Gastrocnemius medialis (tissue), 4 donors: ENCODE measurements around the gene FAM199X.

ENCODE experiments used
- POLR2A ChIP-seq, 2 donors: fragments of 450-650 bp; IDR thresholded peaks; one replicate each; pipeline ENCODE4 v1.6.1; 2017; ENCODE audit warnings: antibody characterized with exemption in 2 of 2, mild to moderate bottlenecking in 2 of 2, moderate library complexity in 2 of 2
- TF ChIP-seq, protein P1 (sequence below), 5 experiments: fragments of 450-650 bp in 3 of 5; fragments of 200-600 bp in 2 of 5; sonication (generic) in 2 of 5; IDR thresholded peaks in 4 of 5; conservative IDR thresholded peaks in 1 of 5; 1 replicate in 4 of 5; 2 replicates in 1 of 5; pipeline ENCODE4 v1.5.1; 2016 to 2019; ENCODE audit warnings: antibody characterized with exemption in 5 of 5, mild to moderate bottlenecking in 3 of 5, moderate library complexity in 3 of 5

DNA sequence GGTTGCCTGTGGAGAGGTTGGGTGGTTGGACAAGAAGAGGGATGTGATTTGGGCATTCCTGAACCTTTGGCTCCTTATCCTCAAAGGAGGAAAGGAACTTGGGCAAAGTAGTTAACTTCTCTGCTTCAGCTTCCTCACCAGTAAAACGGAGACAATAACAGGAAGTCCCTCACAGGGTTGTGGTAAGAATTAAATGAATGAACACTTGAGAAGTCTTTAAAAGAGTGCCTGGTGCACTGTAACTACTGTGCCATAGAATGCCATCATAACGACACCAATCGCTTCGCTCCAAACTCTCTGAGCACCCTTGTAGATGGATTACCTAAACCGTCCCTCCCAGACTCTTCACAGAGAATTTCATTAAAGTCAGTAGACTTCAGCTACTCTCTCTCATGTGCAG is 43.4 kb upstream of the FAM199X start:
- TF ChIP-seq, protein P1, sequence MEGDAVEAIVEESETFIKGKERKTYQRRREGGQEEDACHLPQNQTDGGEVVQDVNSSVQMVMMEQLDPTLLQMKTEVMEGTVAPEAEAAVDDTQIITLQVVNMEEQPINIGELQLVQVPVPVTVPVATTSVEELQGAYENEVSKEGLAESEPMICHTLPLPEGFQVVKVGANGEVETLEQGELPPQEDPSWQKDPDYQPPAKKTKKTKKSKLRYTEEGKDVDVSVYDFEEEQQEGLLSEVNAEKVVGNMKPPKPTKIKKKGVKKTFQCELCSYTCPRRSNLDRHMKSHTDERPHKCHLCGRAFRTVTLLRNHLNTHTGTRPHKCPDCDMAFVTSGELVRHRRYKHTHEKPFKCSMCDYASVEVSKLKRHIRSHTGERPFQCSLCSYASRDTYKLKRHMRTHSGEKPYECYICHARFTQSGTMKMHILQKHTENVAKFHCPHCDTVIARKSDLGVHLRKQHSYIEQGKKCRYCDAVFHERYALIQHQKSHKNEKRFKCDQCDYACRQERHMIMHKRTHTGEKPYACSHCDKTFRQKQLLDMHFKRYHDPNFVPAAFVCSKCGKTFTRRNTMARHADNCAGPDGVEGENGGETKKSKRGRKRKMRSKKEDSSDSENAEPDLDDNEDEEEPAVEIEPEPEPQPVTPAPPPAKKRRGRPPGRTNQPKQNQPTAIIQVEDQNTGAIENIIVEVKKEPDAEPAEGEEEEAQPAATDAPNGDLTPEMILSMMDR (IDR thresholded peaks at IDR 0.05 in 4 of 5, conservative IDR thresholded peaks at IDR 0.05 in 1 of 5) = no peak
- no peak for TF ChIP-seq POLR2A (IDR thresholded peaks at IDR 0.05)
